ENCODE data around the gene WNK2.

The WNK2 gene

DNA sequence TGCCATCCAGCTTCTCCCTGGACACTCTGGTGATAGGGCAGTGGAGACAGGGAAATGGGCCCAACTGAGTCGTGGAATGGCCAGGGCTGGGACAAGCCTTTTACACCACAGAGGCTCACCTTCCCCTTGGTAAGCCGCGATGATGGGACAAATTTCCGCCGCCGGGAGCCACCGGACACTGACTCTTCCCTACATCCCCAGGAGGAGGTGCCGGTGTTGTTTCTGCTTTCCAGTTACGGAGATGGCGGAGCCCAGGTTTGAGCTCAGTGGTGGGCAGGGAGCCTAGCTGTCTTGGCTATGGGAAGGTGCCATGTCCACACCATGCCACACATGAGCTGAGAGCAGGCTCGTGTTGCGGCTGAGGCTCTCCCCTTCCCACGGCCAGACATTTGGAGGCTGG is 19.9 kb upstream of the WNK2 start:
- Histone ChIP-seq H3K4me1 (ENCODE audit: control insufficient read depth, insufficient read depth, low read length, poor library complexity, severe bottlenecking) (no peaks in the 10 kb centered on the region), H3K4me3 (ENCODE audit: insufficient read depth, low read depth, low read length, poor library complexity, severe bottlenecking) (no peak overlapping the region), H3K27ac (ENCODE audit: insufficient read depth, low read length, poor library complexity, severe bottlenecking) (no peak overlapping the region), H3K9me3 (ENCODE audit: control insufficient read depth, low read length) (no peaks in the 10 kb centered on the region), H3K27me3 (replicated peaks; ENCODE audit: control insufficient read depth, insufficient read depth, low read length, poor library complexity, severe bottlenecking) (no peaks in the 10 kb centered on the region), H3K36me3 (ENCODE audit: control insufficient read depth, insufficient read depth, low read length) (no peaks in the 10 kb centered on the region)
- no peak for DNase-seq

DNA sequence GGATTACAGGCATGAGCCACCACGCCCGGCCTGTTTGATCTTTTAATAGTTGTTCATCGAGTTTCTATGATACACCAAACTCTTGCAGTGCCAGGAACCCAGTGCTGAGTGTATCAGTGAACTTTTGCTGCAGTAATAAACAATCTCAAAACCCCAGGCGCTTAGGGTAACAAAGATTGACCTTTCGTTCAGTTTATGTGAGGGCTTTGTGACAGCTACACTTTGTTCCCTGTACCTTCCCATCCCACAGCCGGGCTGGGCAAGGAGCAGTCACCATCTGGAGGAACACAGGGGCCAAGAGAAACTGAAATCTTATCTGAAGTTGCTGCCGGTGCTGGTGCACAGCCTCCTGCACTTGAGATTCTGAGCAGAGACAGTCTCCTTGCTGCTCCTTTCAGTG is 17.2 kb upstream of the WNK2 start:
- no peaks in the 10 kb centered on the region for H3K27me3 ChIP-seq (replicated peaks; ENCODE audit: control insufficient read depth, insufficient read depth, low read length, poor library complexity, severe bottlenecking)
- H3K27ac ChIP-seq (ENCODE audit: insufficient read depth, low read length, poor library complexity, severe bottlenecking): no peak overlapping the region
- H3K4me1 ChIP-seq (ENCODE audit: control insufficient read depth, insufficient read depth, low read length, poor library complexity, severe bottlenecking): no peaks in the 10 kb centered on the region
- no peaks in the 10 kb centered on the region for H3K36me3 ChIP-seq (ENCODE audit: control insufficient read depth, insufficient read depth, low read length)
- DNase-seq: no peak
- no peaks in the 10 kb centered on the region for H3K9me3 ChIP-seq (ENCODE audit: control insufficient read depth, low read length)
- no peak overlapping the region for H3K4me3 ChIP-seq (ENCODE audit: insufficient read depth, low read depth, low read length, poor library complexity, severe bottlenecking)

DNA sequence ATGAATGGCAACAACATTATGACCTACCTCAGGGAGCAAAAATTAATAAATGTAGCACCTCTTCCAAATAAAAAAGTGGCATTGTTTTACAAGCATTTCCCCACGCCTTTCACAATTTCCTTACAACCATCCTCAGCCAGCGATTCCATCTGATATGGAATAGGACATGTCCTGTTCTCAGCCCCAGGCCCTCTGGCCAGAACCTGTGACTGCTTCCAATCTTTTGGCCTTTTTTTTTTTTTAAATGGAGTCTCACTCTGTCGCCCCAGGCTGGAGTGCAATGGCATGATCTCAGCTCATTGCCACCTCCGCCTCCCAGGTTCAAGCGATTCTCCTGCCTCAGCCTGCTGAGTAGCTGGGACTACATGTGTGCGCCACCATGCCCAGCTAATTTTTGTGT is 16.8 kb upstream of the WNK2 start:
- Histone ChIP-seq H3K27me3 (replicated peaks; ENCODE audit: control insufficient read depth, insufficient read depth, low read length, poor library complexity, severe bottlenecking) (no peaks in the 10 kb centered on the region), H3K4me1 (ENCODE audit: control insufficient read depth, insufficient read depth, low read length, poor library complexity, severe bottlenecking) (no peaks in the 10 kb centered on the region), H3K36me3 (ENCODE audit: control insufficient read depth, insufficient read depth, low read length) (no peaks in the 10 kb centered on the region), H3K4me3 (ENCODE audit: insufficient read depth, low read depth, low read length, poor library complexity, severe bottlenecking) (no peak overlapping the region), H3K9me3 (ENCODE audit: control insufficient read depth, low read length) (no peaks in the 10 kb centered on the region), H3K27ac (ENCODE audit: insufficient read depth, low read length, poor library complexity, severe bottlenecking) (no peak overlapping the region)
- no peak for DNase-seq

DNA sequence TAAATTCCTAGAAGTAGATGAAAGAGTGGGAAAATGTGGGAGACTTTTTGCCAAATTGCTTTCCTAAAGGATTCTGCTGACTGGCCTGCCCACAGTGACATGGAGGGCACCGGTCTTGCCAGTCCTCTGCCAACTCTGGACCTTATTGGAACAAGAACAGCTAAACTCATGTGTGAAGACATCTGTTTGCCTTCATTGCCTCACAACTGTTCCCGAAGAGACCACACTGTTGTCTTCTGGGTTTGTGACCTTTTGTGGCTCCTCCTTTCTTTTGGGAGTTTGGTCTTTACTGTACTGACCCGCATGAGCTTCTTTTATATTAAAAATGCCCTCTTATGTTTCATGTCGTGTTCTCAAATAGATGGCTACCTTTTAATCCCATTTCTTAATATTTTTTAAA is 16.1 kb upstream of the WNK2 start:
- no peak for DNase-seq
- no peaks in the 10 kb centered on the region for H3K9me3 ChIP-seq (ENCODE audit: control insufficient read depth, low read length)
- no peaks in the 10 kb centered on the region for H3K27me3 ChIP-seq (replicated peaks; ENCODE audit: control insufficient read depth, insufficient read depth, low read length, poor library complexity, severe bottlenecking)
- no peaks in the 10 kb centered on the region for H3K4me1 ChIP-seq (ENCODE audit: control insufficient read depth, insufficient read depth, low read length, poor library complexity, severe bottlenecking)
- H3K36me3 ChIP-seq (ENCODE audit: control insufficient read depth, insufficient read depth, low read length): no peaks in the 10 kb centered on the region
- H3K4me3 ChIP-seq (ENCODE audit: insufficient read depth, low read depth, low read length, poor library complexity, severe bottlenecking): no peak overlapping the region
- H3K27ac ChIP-seq (ENCODE audit: insufficient read depth, low read length, poor library complexity, severe bottlenecking): no peak overlapping the region

DNA sequence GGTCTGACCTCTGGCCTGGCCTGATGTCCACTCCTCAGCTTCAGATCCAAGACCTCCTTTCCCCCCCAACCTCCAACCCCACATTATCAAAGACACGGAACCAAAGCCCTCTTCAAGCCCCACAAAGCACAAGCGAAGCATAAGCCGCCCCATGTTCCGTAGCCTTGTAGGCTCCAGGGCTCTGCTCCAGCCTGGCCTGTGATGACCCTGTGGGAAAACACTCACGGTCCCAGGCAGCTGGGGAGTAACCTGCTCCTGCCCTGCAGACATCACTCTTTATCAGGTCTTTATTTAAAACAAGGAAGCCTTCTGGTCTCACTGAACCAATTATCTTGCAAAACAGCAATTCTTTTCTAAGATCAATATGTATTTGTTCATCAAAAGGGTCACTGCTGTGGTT is 15.4 kb upstream of the WNK2 start:
- Histone ChIP-seq H3K4me3 (ENCODE audit: insufficient read depth, low read depth, low read length, poor library complexity, severe bottlenecking) (no peak overlapping the region), H3K27me3 (replicated peaks; ENCODE audit: control insufficient read depth, insufficient read depth, low read length, poor library complexity, severe bottlenecking) (no peaks in the 10 kb centered on the region), H3K27ac (ENCODE audit: insufficient read depth, low read length, poor library complexity, severe bottlenecking) (no peak overlapping the region), H3K9me3 (ENCODE audit: control insufficient read depth, low read length) (no peaks in the 10 kb centered on the region), H3K4me1 (ENCODE audit: control insufficient read depth, insufficient read depth, low read length, poor library complexity, severe bottlenecking) (peaks cover 1% of the 10 kb centered on the region), H3K36me3 (ENCODE audit: control insufficient read depth, insufficient read depth, low read length) (no peaks in the 10 kb centered on the region)
- no peak for DNase-seq

DNA sequence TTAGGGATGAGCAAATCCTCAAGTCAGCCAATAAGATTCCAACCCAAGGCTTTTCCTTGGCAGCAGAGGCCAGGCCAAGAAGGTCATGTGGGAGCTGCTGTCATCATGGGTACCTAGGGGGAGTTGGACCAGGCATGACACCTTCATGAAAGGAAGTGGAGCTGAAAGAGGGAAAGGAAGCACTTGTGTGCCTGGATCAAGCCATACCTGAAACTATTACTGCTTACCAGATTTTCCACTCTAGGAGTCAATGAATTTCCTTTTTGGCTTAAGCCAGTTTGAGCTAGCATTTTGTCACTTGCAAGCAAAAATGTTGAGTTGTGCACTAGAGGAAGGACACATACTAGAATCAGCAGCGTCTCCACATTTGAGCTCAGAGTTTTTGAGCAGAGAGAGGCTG is 14.5 kb upstream of the WNK2 start:
- DNase-seq: no peak
- no peak overlapping the region for H3K27ac ChIP-seq (ENCODE audit: insufficient read depth, low read length, poor library complexity, severe bottlenecking)
- no peaks in the 10 kb centered on the region for H3K27me3 ChIP-seq (replicated peaks; ENCODE audit: control insufficient read depth, insufficient read depth, low read length, poor library complexity, severe bottlenecking)
- H3K36me3 ChIP-seq (ENCODE audit: control insufficient read depth, insufficient read depth, low read length): no peaks in the 10 kb centered on the region
- no peak overlapping the region for H3K4me3 ChIP-seq (ENCODE audit: insufficient read depth, low read depth, low read length, poor library complexity, severe bottlenecking)
- peaks cover 3% of the 10 kb centered on the region for H3K4me1 ChIP-seq (ENCODE audit: control insufficient read depth, insufficient read depth, low read length, poor library complexity, severe bottlenecking)
- no peaks in the 10 kb centered on the region for H3K9me3 ChIP-seq (ENCODE audit: control insufficient read depth, low read length)

GRCh38 chr9:93170571-93170970 is 13.4 kb upstream of the WNK2 start:
- Histone ChIP-seq H3K9me3 (ENCODE audit: control insufficient read depth, low read length) (no peaks in the 10 kb centered on the region), H3K36me3 (ENCODE audit: control insufficient read depth, insufficient read depth, low read length) (no peaks in the 10 kb centered on the region)
- DNase-seq: no peak

GRCh38 chr9:93171261-93171990 is 12.5 kb upstream of the WNK2 start:
- no peak for DNase-seq
- H3K4me3 ChIP-seq (ENCODE audit: insufficient read depth, low read depth, low read length, poor library complexity, severe bottlenecking): no peak overlapping the region
- H3K36me3 ChIP-seq (ENCODE audit: control insufficient read depth, insufficient read depth, low read length): no peaks in the 10 kb centered on the region
- no peaks in the 10 kb centered on the region for H3K9me3 ChIP-seq (ENCODE audit: control insufficient read depth, low read length)
- peaks cover 3% of the 10 kb centered on the region for H3K4me1 ChIP-seq (ENCODE audit: control insufficient read depth, insufficient read depth, low read length, poor library complexity, severe bottlenecking)
- no peaks in the 10 kb centered on the region for H3K27me3 ChIP-seq (replicated peaks; ENCODE audit: control insufficient read depth, insufficient read depth, low read length, poor library complexity, severe bottlenecking)
- no peak overlapping the region for H3K27ac ChIP-seq (ENCODE audit: insufficient read depth, low read length, poor library complexity, severe bottlenecking)

More at GRCh38 chr9:93170571-93170970, 13.4 kb upstream of the WNK2 start:
- Histone ChIP-seq H3K27ac (ENCODE audit: insufficient read depth, low read length, poor library complexity, severe bottlenecking) (no peak overlapping the region), H3K4me3 (ENCODE audit: insufficient read depth, low read depth, low read length, poor library complexity, severe bottlenecking) (no peak overlapping the region), H3K4me1 (ENCODE audit: control insufficient read depth, insufficient read depth, low read length, poor library complexity, severe bottlenecking) (peaks cover 3% of the 10 kb centered on the region), H3K27me3 (replicated peaks; ENCODE audit: control insufficient read depth, insufficient read depth, low read length, poor library complexity, severe bottlenecking) (no peaks in the 10 kb centered on the region)

DNA sequence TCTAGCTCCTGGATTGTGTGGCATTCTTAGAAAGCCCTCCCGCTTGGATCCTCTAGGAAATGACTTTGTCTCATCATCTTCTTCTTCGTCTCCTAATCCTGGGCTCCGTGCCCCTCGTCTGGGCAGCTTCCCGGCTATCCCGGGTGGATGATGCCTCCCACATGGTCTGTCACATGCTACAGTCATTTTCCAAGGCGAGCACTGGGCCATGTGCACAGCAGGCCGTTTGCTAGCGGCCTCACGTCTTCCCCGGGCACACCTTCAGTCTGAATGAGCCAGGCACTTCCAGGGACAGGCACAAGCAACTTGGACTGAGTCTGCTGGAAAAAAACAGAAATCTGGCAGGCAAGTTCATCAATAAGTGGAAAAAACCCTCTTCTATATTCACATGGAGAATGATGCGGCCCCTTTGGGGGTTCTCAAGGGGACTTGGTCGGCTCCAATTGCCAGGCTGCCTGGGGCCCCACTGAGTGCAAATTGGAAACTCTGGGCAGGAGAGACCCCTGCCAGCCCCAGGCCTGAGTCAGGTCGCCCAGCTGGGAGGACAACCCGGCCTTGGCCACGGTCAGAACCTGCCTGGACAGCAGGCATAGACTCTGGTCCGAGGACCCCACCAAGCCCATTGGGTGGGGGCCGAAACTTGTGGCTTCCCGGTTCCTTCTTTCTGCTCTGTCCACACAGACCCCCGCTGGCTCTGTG is 11.1 kb upstream of the WNK2 start:
- Histone ChIP-seq H3K27ac (ENCODE audit: insufficient read depth, low read length, poor library complexity, severe bottlenecking) (no peak overlapping the region), H3K27me3 (replicated peaks; ENCODE audit: control insufficient read depth, insufficient read depth, low read length, poor library complexity, severe bottlenecking) (no peaks in the 10 kb centered on the region), H3K4me1 (ENCODE audit: control insufficient read depth, insufficient read depth, low read length, poor library complexity, severe bottlenecking) (peaks cover 3% of the 10 kb centered on the region), H3K4me3 (ENCODE audit: insufficient read depth, low read depth, low read length, poor library complexity, severe bottlenecking) (no peak overlapping the region), H3K36me3 (ENCODE audit: control insufficient read depth, insufficient read depth, low read length) (no peaks in the 10 kb centered on the region), H3K9me3 (ENCODE audit: control insufficient read depth, low read length) (no peaks in the 10 kb centered on the region)
- DNase-seq: no peak

GRCh38 chr9:93173365-93174051 is 10.4 kb upstream of the WNK2 start:
- Histone ChIP-seq H3K36me3 (ENCODE audit: control insufficient read depth, insufficient read depth, low read length) (no peaks in the 10 kb centered on the region), H3K27me3 (replicated peaks; ENCODE audit: control insufficient read depth, insufficient read depth, low read length, poor library complexity, severe bottlenecking) (no peaks in the 10 kb centered on the region), H3K4me3 (ENCODE audit: insufficient read depth, low read depth, low read length, poor library complexity, severe bottlenecking) (no peak overlapping the region), H3K4me1 (ENCODE audit: control insufficient read depth, insufficient read depth, low read length, poor library complexity, severe bottlenecking) (peaks cover 3% of the 10 kb centered on the region), H3K9me3 (ENCODE audit: control insufficient read depth, low read length) (no peaks in the 10 kb centered on the region), H3K27ac (ENCODE audit: insufficient read depth, low read length, poor library complexity, severe bottlenecking) (no peak overlapping the region)
- DNase-seq: no peak

All from effector memory CD4-positive, alpha-beta T cell (primary cell).